SH-SY5Y (cell line): ENCODE results near the gene C14orf119.

Experiments used
- GATA2 ChIP-seq: IDR thresholded peaks from 2 replicates; pipeline ENCODE4 v1.6.1; 2011; ENCODE audit warnings: mild to moderate bottlenecking, low read depth, low read length
- GATA3 ChIP-seq: IDR thresholded peaks from 2 replicates; pipeline ENCODE4 v1.6.1; 2011; ENCODE audit warnings: low read depth, mild to moderate bottlenecking, low read length, moderate library complexity

DNA sequence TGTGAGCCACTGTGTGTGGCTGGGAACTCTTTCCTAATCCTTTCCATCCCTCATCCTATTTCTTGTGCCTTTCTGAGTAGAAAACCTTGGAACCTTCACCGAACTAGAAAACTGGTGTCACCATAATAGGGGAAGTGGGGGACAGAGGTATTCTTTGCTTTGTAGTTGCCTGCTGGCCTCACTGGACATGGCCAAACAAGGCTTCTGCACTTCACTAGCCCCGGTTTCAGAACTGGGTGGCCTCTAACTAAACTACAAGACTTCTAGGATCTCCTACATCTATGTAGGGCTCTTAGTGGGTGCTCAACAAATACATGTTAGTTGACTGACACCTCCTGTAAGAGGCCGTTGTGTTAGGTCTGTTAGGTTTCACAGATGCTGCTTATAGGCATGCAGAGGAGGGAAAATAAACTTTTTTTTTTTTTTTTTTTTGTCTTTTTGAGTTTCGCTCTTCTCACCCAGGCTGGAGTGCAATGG is 10.1 kb downstream of the C14orf119 start:
- no peak for TF ChIP-seq GATA2
- no peak for TF ChIP-seq GATA3
